GM19324 (cell line): ENCODE data around the gene RNU6-8.

Experiments
- ATAC-seq: cut with Tn5 transposase; IDR thresholded peaks from one replicate; pipeline ENCODE4 v1.9.1; 2021; ENCODE audit warnings: mild to moderate bottlenecking, moderate library complexity; ENCODE audit not compliant: unreplicated experiment, low FRiP score

RNU6-8 gene

GRCh38 chr14:32202998-32203882 is at the start of gene RNU6-8:
Gene RNU6-8, minus strand, starts transcription at chr14:32203269.
- ATAC-seq, result peak; percentile 76

- no peak for ATAC-seq
These were observed 49.1 kb upstream of the RNU6-8 start for GRCh38 chr14:32252030-32252670.

- ATAC-seq, result no peak
These were observed 48.5 kb upstream of the RNU6-8 start for GRCh38 chr14:32251530-32251929.

- ATAC-seq, result no peak
These were observed 47.6 kb upstream of the RNU6-8 start for GRCh38 chr14:32250681-32251080.

- ATAC-seq, result no peak
These were observed 46.7 kb upstream of the RNU6-8 start for GRCh38 chr14:32249780-32250179.

- no peak for ATAC-seq
These were observed 46.3 kb upstream of the RNU6-8 start for GRCh38 chr14:32249371-32249770.

- no peak for ATAC-seq
These were observed 43.7 kb upstream of the RNU6-8 start for GRCh38 chr14:32246751-32247150.

GRCh38 chr14:32244404-32244803 is 41.3 kb upstream of the RNU6-8 start:
- no peak for ATAC-seq

GRCh38 chr14:32233260-32233659 is 30.2 kb upstream of the RNU6-8 start:
- ATAC-seq, result no peak

- no peak for ATAC-seq
These were observed 29.4 kb upstream of the RNU6-8 start for GRCh38 chr14:32232481-32232880.

- no peak for ATAC-seq
These were observed 27.7 kb upstream of the RNU6-8 start for GRCh38 chr14:32230695-32231280.

- ATAC-seq, result no peak
These were observed 27.1 kb upstream of the RNU6-8 start for GRCh38 chr14:32230181-32230580.

GRCh38 chr14:32226056-32226455 is 23.0 kb upstream of the RNU6-8 start:
- ATAC-seq, result no peak

- ATAC-seq, result no peak
These were observed 22.4 kb upstream of the RNU6-8 start for GRCh38 chr14:32225378-32225920.

- ATAC-seq, result peak; percentile 62
These were observed 21.8 kb upstream of the RNU6-8 start for GRCh38 chr14:32224737-32225377.

- ATAC-seq, result no peak
These were observed 14.2 kb upstream of the RNU6-8 start for GRCh38 chr14:32217301-32217700.

GRCh38 chr14:32212833-32213232 is 9.8 kb upstream of the RNU6-8 start:
- ATAC-seq, result no peak

GRCh38 chr14:32211068-32211404 is 8.0 kb upstream of the RNU6-8 start:
- no peak for ATAC-seq

GRCh38 chr14:32209471-32209870 is 6.4 kb upstream of the RNU6-8 start:
- ATAC-seq, result no peak

- no peak for ATAC-seq
These were observed 5.4 kb upstream of the RNU6-8 start for GRCh38 chr14:32208490-32208889.

- no peak for ATAC-seq
These were observed 3.5 kb upstream of the RNU6-8 start for GRCh38 chr14:32206552-32206951.
